Measurements from ENCODE around the gene KAZN.

The KAZN gene

GRCh38 chr1:14841951-14842350 is 243.5 kb downstream of the KAZN start:
- DNase-seq: no peak

GRCh38 chr1:14842361-14842760 is 243.9 kb downstream of the KAZN start:
- no peak for DNase-seq

DNA sequence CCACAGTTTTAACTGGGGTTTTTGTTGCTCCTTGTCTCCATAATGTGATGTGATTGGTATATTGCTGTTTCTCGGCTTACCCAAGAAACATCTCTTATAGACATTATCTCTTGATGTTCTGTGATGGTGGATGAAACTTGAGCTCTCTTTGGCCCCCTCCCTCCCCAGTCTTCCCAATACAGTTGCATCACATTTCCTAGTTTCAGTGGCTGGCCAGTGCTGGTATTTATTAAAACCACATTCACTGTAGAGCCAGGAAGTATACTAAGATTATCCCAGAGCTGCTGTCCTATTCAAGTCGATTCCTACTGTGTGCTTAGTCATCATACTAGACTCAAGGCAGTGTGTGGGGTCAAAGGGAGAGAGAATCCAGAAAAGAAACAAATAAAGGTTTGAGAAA is 244.4 kb downstream of the KAZN start:
- DNase-seq: no peak

DNA sequence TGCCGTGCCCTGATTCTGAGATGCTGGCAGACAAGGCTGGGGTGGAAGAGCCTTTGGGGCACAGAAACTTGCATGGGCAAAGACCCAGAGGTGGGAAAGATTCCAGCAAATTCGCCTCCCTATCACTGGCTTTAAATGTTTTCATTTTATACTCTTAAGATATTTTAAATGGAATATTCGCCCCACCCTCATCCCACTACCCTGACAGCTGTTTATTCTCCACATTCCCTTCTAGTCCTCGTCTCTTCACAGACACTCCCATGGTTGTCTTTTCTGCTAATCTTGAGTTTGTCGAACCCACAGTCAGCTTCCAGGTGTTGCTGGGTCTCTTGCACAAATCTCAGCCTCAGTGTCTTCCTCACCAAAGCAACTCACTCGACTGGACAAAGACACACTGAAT is 245.0 kb downstream of the KAZN start:
- DNase-seq: no peak

- no peak for DNase-seq
Measured at GRCh38 chr1:14844356-14844755, 245.9 kb downstream of the KAZN start.

DNA sequence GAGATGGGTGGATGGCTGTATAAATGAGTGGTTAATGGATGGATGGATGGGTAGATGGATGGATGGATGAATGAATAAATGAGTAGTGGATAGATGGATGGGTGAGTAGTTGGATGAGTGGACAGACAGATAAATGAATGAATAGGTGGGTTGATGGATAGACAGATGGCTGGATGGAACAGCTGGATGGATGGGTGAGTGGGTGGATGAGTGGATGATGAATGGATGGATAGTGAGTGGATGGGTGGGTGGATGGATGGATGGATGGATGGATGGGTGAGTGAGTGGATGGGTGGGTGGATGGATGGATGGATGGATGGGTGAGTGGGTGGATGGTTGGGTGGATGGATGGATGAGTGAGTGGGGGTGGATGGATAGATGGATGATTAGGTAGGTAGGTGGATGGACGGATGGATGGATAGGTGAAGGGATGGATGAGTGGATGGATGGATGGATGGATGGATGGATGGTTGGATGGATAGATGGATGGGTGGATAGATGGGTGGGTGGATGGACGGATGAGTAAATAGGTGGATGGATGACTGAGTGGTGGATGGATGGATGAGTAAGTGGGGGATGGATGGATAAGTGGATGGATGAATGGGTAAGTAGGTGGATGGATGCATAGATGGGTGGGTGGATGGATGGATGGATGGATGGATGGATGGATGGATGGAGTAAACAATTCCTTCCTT is 246.6 kb downstream of the KAZN start:
- no peak for DNase-seq

DNA sequence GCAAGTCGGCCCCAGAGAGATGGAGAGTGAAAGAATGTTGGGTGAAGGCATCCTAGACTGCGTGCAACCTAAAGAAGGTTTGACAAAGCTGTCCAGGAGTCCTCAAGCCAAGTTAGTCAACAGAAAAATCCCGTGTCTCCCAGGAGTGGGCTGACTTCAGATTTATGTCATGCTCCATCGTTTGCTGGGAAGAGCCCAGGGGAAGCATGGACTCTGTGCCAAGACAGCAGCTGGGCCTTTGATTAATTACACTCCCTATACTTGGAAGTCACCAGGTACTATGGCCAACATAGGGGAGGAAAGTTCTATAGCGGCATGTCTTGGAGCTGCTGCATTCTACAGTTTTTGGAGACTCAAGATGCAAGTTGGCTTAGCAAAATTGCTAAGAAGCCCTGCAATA is 247.4 kb downstream of the KAZN start:
- DNase-seq: no peak

DNA sequence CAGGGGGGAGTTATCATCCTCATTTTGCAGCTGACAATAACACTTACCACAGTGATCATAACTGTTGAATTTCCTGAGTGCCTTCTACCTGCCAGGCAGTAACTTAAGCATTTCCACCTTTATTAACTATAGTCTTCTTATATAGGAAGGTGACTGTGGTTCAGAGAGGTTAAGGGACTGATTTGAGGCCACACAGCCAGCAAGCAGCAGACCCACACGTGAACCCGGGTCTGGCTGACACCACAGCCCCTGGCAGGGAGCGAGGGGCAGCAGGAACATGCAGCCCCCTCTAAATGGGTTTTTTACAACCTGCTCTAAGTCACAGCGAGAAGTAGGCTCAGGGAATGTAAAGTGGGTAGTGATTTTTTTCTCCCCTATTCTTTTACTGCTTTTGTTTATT is 248.2 kb downstream of the KAZN start:
- DNase-seq: no peak

DNA sequence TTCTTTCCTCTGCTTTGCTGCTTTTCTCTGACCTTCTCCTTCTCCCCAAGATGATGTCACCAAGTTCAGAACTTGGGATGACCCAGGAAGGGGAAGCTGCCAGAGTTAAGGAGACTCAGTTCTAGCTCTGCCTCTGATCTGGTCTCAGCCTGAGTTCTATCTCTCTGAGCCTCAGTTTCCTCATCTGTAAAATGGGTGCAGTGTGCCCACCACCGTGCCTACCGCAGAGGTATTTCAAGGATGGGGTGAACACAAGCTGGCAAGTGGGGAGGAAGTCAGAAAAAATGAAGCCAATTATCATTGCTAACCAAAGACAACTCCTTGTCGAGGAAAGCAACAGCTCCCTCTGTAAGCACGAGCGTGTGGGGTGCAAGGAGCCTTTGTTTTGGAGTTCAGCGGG is 249.7 kb downstream of the KAZN start:
- DNase-seq: no peak

GRCh38 chr1:14848625-14849024 is 250.1 kb downstream of the KAZN start:
- no peak for DNase-seq

- DNase-seq: no peak
Measured at GRCh38 chr1:14849038-14849437, 250.6 kb downstream of the KAZN start.

- DNase-seq: no peak
Measured at GRCh38 chr1:14850563-14850962, 252.1 kb downstream of the KAZN start.

- DNase-seq: no peak
Measured at GRCh38 chr1:14851760-14852159, 253.3 kb downstream of the KAZN start.

GRCh38 chr1:14852291-14852690 is 253.8 kb downstream of the KAZN start:
- DNase-seq: no peak

GRCh38 chr1:14853518-14853917 is 255.0 kb downstream of the KAZN start:
- no peak for DNase-seq

GRCh38 chr1:14855268-14855667 is 256.8 kb downstream of the KAZN start:
- DNase-seq: no peak

DNA sequence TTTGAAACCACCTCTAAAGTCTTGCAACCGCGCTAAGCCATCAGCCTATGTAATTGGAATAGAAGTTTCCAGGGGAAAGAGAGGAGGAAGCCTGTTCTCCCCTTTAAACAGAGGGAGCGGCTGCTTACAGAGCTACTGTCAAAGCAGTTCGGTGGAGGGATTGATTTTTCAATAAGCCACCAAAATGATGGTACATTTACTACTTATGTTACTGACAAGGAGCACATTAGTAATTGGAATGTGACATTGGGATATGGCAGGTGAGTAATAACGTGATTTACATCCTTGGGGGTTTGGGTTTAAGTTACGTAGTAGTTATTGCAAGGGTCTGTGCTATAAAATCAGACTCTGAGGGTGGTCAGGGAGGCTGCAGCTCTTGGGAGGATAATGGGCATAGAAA is 257.3 kb downstream of the KAZN start:
- no peak for DNase-seq

- no peak for DNase-seq
Measured at GRCh38 chr1:14857436-14858195, 259.1 kb downstream of the KAZN start.

DNA sequence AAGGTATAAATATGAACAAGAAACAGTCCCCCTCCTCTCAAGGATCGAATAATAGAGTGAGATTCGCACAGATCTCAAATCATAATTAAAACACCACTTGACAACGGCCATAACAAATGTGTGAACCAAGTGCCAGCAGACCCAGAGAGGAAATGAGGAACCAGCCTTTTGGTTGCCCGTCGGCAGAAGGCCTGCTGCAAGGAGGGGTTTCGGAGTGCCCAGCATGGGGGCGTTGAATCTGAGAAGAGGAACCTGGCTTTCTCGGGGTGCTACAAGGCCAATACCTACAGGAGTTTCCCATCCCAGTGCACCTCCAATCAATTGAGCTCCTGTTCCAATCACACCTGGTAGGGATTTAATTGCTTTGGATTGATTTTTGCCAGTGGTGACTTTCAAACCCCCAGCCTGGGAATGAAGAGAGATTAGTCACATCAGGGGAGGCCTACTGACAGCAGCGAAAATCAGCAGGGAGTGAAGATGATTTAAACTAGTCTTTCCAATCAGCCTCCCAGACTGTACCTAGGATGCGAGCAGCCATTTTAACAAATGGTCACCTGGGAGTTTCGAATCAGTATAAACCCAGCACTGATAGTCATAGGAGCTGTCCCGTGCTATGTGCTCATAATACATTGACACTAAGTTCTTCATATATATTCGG is 263.8 kb downstream of the KAZN start:
- DNase-seq: no peak

DNA sequence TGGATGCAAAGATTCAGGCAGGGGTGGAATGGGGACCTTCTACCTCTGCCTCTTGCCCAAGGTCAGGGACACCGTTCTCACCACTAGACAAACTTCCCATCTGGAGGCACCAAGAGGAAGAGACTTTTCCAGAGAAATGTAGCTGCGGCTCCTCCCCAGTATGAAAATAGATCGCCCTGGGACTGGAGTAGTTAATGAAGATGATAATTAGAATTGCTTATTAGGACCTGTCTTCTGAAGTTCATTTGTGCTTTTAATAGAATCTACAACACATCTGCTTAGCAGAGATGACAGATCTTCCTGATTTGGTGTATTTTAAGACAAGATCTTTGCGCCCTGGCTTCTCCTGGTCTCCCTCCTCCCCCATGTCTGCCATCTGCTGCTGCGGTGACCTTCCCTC is 266.6 kb downstream of the KAZN start:
- no peak for DNase-seq

DNA sequence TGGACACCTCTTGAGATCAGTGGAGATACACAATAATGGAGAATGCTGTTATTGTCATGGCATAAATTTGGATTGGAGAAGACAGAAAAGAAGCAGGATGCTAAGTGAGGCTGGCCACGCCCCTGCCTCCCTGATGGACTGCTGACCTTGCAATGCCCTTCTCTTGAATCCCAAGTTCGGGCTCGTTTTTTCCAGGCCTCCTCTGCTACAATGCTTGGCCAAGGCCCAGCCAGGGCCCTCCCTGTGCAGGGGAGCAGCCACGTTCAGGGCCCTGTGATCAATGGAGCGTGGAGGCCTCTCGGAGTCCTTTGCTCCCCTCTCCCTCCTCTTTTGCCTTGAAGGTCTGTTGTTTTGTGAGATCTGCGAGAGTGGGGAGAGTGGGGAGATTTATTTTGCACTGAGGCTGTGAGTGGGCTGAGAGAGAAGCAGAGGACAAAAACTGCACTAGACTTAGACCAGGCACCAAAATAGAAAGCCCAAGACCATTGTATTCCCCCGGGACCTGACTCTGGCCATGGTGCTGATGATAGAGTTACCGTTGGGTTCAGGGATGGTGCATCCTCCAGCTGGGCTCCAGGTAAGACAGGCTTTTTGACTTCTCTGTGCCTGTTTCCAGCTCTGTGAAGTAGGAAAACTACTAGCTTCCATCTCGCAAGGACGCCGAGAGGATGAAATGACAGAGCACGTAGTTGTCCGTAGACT is 268.6 kb downstream of the KAZN start:
- DNase-seq: no peak

DNA sequence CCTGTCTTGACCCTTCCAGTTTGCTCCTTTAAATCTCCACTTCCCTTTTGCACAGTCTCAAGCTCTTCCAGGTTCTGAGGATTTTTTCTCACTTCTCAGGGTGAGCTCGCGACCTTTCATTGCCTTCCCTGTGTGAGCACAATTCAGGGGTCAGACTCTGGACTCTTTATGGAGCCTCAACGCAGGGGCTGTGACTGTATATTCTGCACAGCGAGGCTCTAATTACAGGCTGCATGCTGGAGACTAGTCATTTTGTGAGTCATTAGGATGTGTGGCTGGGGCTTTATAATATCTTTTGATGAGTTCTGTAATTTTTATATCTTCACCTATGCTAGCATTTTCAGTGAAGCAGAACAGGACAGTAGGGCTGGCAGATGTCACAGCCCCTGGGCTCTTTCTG is 270.7 kb downstream of the KAZN start:
- no peak for DNase-seq

DNA sequence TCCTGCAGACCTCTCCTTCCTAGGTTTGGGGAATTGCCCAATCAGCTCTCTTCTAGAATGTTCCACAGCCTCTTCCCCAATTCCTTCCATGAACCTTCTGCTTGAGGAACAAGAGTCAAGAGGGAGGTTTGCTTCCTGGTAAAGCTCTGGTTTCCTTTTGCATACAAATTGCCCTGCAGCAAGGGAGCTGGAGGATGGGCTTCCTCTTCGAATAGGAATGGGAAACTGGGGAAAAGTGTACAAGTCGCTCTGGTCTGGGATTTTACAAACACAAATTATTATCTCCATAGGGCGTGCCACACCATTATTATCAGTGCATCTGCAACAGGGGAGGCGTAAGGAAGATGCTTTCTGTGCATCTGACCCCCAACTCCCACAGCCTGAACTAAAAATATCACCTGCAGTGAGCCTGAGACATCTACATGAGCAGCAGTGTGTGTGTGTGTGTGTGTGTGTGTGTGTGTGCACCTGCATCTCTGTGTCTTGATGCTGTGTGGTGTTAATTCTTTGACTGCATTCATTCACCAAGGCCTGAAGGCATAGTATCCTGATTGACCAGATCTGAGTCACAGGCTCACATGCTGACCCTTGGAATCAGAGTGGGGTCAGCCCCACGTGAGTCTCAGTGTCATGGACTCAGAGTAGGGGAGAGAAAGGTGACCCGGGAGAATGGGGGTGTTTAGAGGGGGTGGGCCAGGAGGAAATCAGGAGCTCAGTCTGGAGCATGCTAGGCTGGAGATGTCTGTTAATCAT is 272.9 kb downstream of the KAZN start:
- no peak for DNase-seq
